Astrocyte (in vitro differentiated cells and primary cell): ENCODE results near the gene AP4E1. TPM values are rescaled to one million over a fixed set of nuclear protein-coding genes. Genes with fewer than 3 reads are reported as not detected.
A peak's percentile ranks its signal among the peaks of the same experiment; 100 is the strongest.

Experiments
- DNase-seq: peaks from one replicate; pipeline ENCODE4 v3.0.0-alpha.2; 2010; ENCODE audit warnings: low read depth
- FAIRE-seq: peaks from 2 replicates; lab custom pipeline; 2011; peaks lifted over from hg19 to GRCh38; lab: Jason Lieb, UNC
- H2AFZ ChIP-seq: 2 replicates; pipeline ENCODE4 v1.6.0; 2012; ENCODE audit warnings: low read depth, low read length, inconsistent platforms
- H3K27ac ChIP-seq: 2 replicates; pipeline ENCODE4 v1.5.1; 2011; ENCODE audit warnings: low read depth, low read length, inconsistent platforms
- H3K27me3 ChIP-seq: 2 replicates; pipeline ENCODE4 v1.6.0; 2011; ENCODE audit warnings: low read length, inconsistent platforms; ENCODE audit not compliant: insufficient read depth
- H3K36me3 ChIP-seq: 2 replicates; pipeline ENCODE4 v1.5.1; 2011; ENCODE audit warnings: low read length, inconsistent platforms; ENCODE audit not compliant: insufficient read depth
- H3K4me1 ChIP-seq: 2 replicates; pipeline ENCODE4 v1.5.1; 2011; ENCODE audit warnings: low read length, inconsistent platforms; ENCODE audit not compliant: insufficient read depth
- H3K4me2 ChIP-seq: 2 replicates; pipeline ENCODE4 v1.6.0; 2012; ENCODE audit warnings: low read length, inconsistent platforms
- H3K4me3 ChIP-seq: 2 replicates; pipeline ENCODE4 v1.5.1; 2011; ENCODE audit warnings: low read depth, mild to moderate bottlenecking, low read length, inconsistent platforms; ENCODE audit not compliant: insufficient read depth
- H3K79me2 ChIP-seq: 2 replicates; pipeline ENCODE4 v1.6.0; 2012; ENCODE audit warnings: mild to moderate bottlenecking, low read length, inconsistent platforms; ENCODE audit not compliant: insufficient read depth
- H3K9ac ChIP-seq: 2 replicates; pipeline ENCODE4 v1.6.0; 2012; ENCODE audit warnings: mild to moderate bottlenecking, low read length, inconsistent platforms
- H3K9me3 ChIP-seq: 2 replicates; pipeline ENCODE4 v1.5.1; 2012; ENCODE audit warnings: low read depth, mild to moderate bottlenecking, low read length, inconsistent platforms; ENCODE audit not compliant: insufficient read depth
- H4K20me1 ChIP-seq: 2 replicates; pipeline ENCODE4 v1.6.0; 2012; ENCODE audit warnings: low read length, inconsistent platforms; ENCODE audit not compliant: insufficient read depth
- H3K27ac Mint-ChIP-seq: one replicate; pipeline ENCODE4 v1.8.0; 2021; ENCODE audit warnings: mild to moderate bottlenecking, mixed read lengths; ENCODE audit not compliant: unreplicated experiment
- H3K27me3 Mint-ChIP-seq: one replicate; pipeline ENCODE4 v1.8.0; 2021; ENCODE audit warnings: low read depth, mixed read lengths; ENCODE audit not compliant: unreplicated experiment
- H3K36me3 Mint-ChIP-seq: one replicate; pipeline ENCODE4 v1.8.0; 2021; ENCODE audit warnings: low read depth, mixed read lengths; ENCODE audit not compliant: unreplicated experiment
- H3K4me1 Mint-ChIP-seq: one replicate; pipeline ENCODE4 v1.8.0; 2021; ENCODE audit warnings: low read depth, mixed read lengths; ENCODE audit not compliant: unreplicated experiment
- H3K4me3 Mint-ChIP-seq: one replicate; pipeline ENCODE4 v1.8.0; 2021; ENCODE audit warnings: mild to moderate bottlenecking, moderate library complexity, mixed read lengths; ENCODE audit not compliant: unreplicated experiment
- H3K9me3 Mint-ChIP-seq: one replicate; pipeline ENCODE4 v1.8.0; 2021; ENCODE audit warnings: mild to moderate bottlenecking, mixed read lengths; ENCODE audit not compliant: unreplicated experiment
- EZH2 ChIP-seq: IDR thresholded peaks from 2 replicates; pipeline ENCODE4 v1.6.1; 2012; ENCODE audit warnings: mild to moderate bottlenecking, low read length, inconsistent platforms; ENCODE audit not compliant: insufficient read depth
- total RNA-seq: library from RNA; stranded (reverse); gene quantifications from 2 replicates; pipeline ENCODE4 v1.2.1, GENCODE V29; 2021
- TF ChIP-seq, protein P1 (sequence below): IDR thresholded peaks from 2 replicates; pipeline ENCODE4 v1.5.1; 2011; ENCODE audit warnings: low read depth, mild to moderate bottlenecking, inconsistent platforms, low read length, moderate library complexity; ENCODE audit not compliant: insufficient read depth

Gene AP4E1
- total RNA-seq, 1 donor from 2014 or later: 16.4 TPM

DNA sequence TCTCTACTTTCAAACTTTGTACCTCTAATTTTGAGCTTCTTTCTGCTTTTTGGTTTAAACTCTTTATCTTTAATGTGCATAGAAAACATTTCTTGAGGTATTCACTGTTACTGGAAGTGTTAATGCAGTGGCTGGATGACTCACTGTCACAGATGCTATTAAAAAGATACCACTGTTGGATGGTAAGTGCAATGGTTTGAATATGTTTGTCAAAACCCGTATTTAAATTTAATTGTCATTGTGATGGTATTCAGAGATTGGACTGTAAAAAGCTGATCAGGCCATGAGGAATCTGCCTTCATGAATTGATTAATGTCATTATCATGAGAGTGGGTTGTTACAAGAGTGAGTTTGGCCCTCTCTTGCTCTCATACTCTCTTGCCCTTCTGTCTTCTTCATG lies 70.6 kb downstream of the AP4E1 start:
- Mint-ChIP-seq H3K27ac (no peak overlapping the region), H3K27me3 (no peaks in the 10 kb centered on the region), H3K4me3 (no peak overlapping the region), H3K4me1 (peaks cover 4% of the 10 kb centered on the region), H3K9me3 (no peaks in the 10 kb centered on the region), H3K36me3 (peaks cover 15% of the 10 kb centered on the region)
- peak; percentile 79 for DNase-seq
- Histone ChIP-seq H3K4me3 (no peak overlapping the region), H3K27me3 (no peaks in the 10 kb centered on the region), H2AFZ (no peak overlapping the region), H3K9ac (no peak overlapping the region), H4K20me1 (peaks cover 4% of the 10 kb centered on the region), H3K79me2 (no peaks in the 10 kb centered on the region), H3K27ac (no peak overlapping the region), H3K4me1 (no peaks in the 10 kb centered on the region), H3K4me2 (peak overlapping the region; percentile 4), H3K9me3 (no peaks in the 10 kb centered on the region), H3K36me3 (no peaks in the 10 kb centered on the region)
- TF ChIP-seq EZH2: no peak
- TF ChIP-seq, protein P1, sequence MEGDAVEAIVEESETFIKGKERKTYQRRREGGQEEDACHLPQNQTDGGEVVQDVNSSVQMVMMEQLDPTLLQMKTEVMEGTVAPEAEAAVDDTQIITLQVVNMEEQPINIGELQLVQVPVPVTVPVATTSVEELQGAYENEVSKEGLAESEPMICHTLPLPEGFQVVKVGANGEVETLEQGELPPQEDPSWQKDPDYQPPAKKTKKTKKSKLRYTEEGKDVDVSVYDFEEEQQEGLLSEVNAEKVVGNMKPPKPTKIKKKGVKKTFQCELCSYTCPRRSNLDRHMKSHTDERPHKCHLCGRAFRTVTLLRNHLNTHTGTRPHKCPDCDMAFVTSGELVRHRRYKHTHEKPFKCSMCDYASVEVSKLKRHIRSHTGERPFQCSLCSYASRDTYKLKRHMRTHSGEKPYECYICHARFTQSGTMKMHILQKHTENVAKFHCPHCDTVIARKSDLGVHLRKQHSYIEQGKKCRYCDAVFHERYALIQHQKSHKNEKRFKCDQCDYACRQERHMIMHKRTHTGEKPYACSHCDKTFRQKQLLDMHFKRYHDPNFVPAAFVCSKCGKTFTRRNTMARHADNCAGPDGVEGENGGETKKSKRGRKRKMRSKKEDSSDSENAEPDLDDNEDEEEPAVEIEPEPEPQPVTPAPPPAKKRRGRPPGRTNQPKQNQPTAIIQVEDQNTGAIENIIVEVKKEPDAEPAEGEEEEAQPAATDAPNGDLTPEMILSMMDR: no peak
- peak; percentile 47 for FAIRE-seq

DNA sequence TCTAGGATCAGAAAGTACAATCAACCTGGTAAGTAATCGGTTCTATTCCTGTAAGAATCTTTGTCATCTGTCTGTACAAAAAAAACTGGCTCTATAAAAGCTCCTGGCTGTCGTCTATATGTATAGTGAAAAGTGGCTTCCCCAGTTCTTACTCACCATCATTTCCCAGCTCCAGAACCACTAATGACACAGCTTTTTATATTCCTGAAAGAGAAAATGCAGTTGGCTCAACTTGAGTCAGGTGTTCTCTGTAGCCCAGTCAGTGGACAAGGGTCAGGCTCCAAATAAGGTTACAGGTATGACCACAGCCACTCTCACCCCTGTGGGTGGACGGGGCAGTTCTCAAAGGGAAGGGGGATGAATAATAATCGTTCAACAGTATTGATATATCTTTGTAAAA lies 85.1 kb downstream of the AP4E1 start:
- Mint-ChIP-seq H3K27ac (peak overlapping the region; percentile 72), H3K27me3 (no peaks in the 10 kb centered on the region), H3K4me1 (peaks cover 9% of the 10 kb centered on the region), H3K9me3 (no peaks in the 10 kb centered on the region), H3K36me3 (peaks cover 5% of the 10 kb centered on the region), H3K4me3 (no peak overlapping the region)
- DNase-seq (peak; percentile 54), FAIRE-seq (no peak)
- Histone ChIP-seq H3K4me2 (no peak overlapping the region), H2AFZ (no peak overlapping the region), H3K79me2 (no peaks in the 10 kb centered on the region), H3K9me3 (no peaks in the 10 kb centered on the region), H3K36me3 (no peaks in the 10 kb centered on the region), H3K4me1 (no peaks in the 10 kb centered on the region), H3K27ac (no peak overlapping the region), H4K20me1 (peaks cover 3% of the 10 kb centered on the region), H3K27me3 (no peaks in the 10 kb centered on the region), H3K9ac (no peak overlapping the region), H3K4me3 (no peak overlapping the region)
- TF ChIP-seq EZH2: no peak
- TF ChIP-seq, protein P1: no peak

DNA sequence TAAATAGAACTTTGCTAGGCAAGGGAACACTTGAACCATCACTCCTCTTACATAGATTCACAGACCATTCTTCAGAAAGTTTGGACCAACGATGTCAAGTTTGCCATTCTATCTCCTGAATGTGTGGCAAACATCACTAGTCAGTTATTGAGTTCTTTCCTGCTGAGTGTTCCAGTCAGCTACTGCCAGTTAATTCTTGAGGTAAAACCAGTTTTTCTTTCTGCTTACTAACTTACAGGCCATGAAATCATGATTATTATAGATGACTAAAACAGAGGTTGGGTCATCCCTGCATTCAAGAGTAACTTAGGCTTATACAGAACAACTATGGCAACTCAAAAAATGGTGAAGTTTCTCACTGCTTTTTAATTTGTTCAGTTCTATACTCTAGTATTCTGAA lies 88.2 kb downstream of the AP4E1 start:
- H3K9me3 Mint-ChIP-seq: no peaks in the 10 kb centered on the region
- Histone ChIP-seq H3K9ac (no peak overlapping the region), H3K27me3 (no peaks in the 10 kb centered on the region), H3K4me2 (no peak overlapping the region), H4K20me1 (no peaks in the 10 kb centered on the region), H3K27ac (no peak overlapping the region), H2AFZ (no peak overlapping the region), H3K4me1 (no peaks in the 10 kb centered on the region), H3K9me3 (no peaks in the 10 kb centered on the region), H3K4me3 (no peak overlapping the region), H3K36me3 (no peaks in the 10 kb centered on the region), H3K79me2 (no peaks in the 10 kb centered on the region)
- H3K36me3 Mint-ChIP-seq: peaks cover 5% of the 10 kb centered on the region
- no peak for FAIRE-seq
- H3K4me3 Mint-ChIP-seq: no peak overlapping the region
- DNase-seq: peak; percentile 62
- no peaks in the 10 kb centered on the region for H3K27me3 Mint-ChIP-seq
- peaks cover 9% of the 10 kb centered on the region for H3K4me1 Mint-ChIP-seq
- TF ChIP-seq, protein P1: no peak
- no peak for TF ChIP-seq EZH2
- no peak overlapping the region for H3K27ac Mint-ChIP-seq
